ENCODE data around the gene GSS. TPM values are rescaled to one million over a fixed set of nuclear protein-coding genes. Genes with fewer than 3 reads are reported as not detected.

GSS gene
- total and polyA plus RNA-seq, 4 donors: 32.6 to 52.7 (median 47.9) TPM

DNA sequence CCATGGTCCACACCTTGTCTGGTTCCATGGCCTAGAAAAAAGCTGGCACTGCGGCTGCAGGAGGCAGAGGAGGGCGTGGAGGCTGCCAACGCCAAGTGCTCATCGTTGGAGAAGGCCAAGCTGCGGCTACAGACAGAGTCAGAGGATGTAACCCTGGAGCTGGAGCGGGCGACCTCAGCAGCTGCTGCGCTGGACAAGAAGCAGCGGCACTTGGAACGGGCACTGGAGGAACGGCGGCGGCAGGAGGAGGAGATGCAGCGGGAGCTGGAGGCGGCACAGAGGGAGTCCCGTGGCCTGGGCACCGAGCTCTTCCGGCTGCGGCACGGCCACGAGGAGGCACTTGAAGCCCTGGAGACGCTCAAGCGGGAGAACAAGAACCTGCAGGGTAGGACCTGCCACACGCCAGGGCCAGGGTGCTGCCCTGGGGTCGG, 43.4 kb upstream of the GSS start:
- DNase-seq (no peak), ATAC-seq (ENCODE audit: insufficient read depth, low FRiP score) (no peak)
- H3K4me3 ChIP-seq: no peak overlapping the region
- no peaks in the 10 kb centered on the region for H3K9me3 ChIP-seq (ENCODE audit: control insufficient read depth in 4 of 4, insufficient read depth in 3 of 4, low read length in 3 of 4)
- H3K27me3 ChIP-seq (ENCODE audit: control insufficient read depth in 3 of 3, insufficient read depth in 3 of 3, low read length in 2 of 3): no peaks in the 10 kb centered on the region
- peaks cover 0 to 6% (median 0%) of the 10 kb centered on the region in 5 donors for H3K4me1 ChIP-seq (ENCODE audit: control insufficient read depth in 5 of 5, insufficient read depth in 5 of 5, low read length in 5 of 5)
- H3K9ac ChIP-seq (ENCODE audit: insufficient read depth in 1 of 2, low read length in 2 of 2): no peak overlapping the region
- 93 to 94% methylated on average over 25 of the region's 25 CpGs for WGBS, 2 donors
- H3K27ac ChIP-seq (ENCODE audit: low read depth in 1 of 2, low read length in 1 of 2): no peak overlapping the region
- no peak for TF ChIP-seq CTCF (IDR thresholded peaks at IDR 0.05; ENCODE audit: control extremely low read depth, extremely low read depth)
- peaks cover 9 to 87% (median 27%) of the 10 kb centered on the region in 4 donors for H3K36me3 ChIP-seq (ENCODE audit: control insufficient read depth in 4 of 4, insufficient read depth in 4 of 4, low read length in 4 of 4)

DNA sequence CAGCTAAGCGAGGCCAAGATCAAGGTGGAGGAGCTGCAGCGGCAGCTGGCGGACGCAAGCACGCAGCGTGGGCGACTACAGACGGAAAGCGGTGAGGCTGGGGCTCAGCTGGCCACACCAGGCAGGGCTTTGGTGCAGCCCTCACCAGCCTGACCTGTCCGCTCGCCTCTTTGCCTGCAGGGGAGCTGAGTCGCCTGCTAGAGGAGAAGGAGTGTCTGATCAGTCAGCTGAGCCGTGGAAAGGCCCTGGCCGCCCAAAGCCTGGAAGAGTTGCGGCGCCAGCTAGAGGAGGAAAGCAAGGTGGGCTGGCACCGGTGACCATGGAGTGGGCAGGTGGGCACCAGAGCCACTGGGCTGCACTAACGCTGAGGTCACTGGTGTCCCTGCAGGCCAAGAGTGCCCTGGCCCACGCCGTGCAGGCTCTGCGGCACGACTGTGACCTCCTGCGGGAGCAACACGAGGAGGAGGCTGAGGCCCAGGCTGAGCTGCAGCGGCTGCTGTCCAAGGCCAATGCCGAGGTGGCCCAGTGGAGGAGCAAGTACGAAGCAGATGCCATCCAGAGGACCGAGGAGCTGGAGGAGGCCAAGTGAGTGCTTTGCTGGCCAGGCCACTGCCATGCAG, 42.8 kb upstream of the GSS start:
- Histone ChIP-seq H3K27me3 (ENCODE audit: control insufficient read depth in 3 of 3, insufficient read depth in 3 of 3, low read length in 2 of 3) (no peaks in the 10 kb centered on the region), H3K4me3 (no peak overlapping the region), H3K4me1 (ENCODE audit: control insufficient read depth in 5 of 5, insufficient read depth in 5 of 5, low read length in 5 of 5) (peaks cover 0 to 6% (median 0%) of the 10 kb centered on the region in 5 donors), H3K27ac (ENCODE audit: low read depth in 1 of 2, low read length in 1 of 2) (no peak overlapping the region), H3K9ac (ENCODE audit: insufficient read depth in 1 of 2, low read length in 2 of 2) (no peak overlapping the region), H3K9me3 (ENCODE audit: control insufficient read depth in 4 of 4, insufficient read depth in 3 of 4, low read length in 3 of 4) (no peaks in the 10 kb centered on the region), H3K36me3 (ENCODE audit: control insufficient read depth in 4 of 4, insufficient read depth in 4 of 4, low read length in 4 of 4) (peaks cover 6 to 84% (median 28%) of the 10 kb centered on the region in 4 donors)
- WGBS, 2 donors: 94 to 95% methylated on average over 28 of the region's 28 CpGs
- no peak for TF ChIP-seq CTCF (IDR thresholded peaks at IDR 0.05; ENCODE audit: control extremely low read depth, extremely low read depth)
- DNase-seq (no peak), ATAC-seq (ENCODE audit: insufficient read depth, low FRiP score) (no peak)

GRCh38 chr20:34997774-34998173, 42.2 kb upstream of the GSS start:
- Histone ChIP-seq H3K27ac (ENCODE audit: low read depth in 1 of 2, low read length in 1 of 2) (no peak overlapping the region), H3K9ac (ENCODE audit: insufficient read depth in 1 of 2, low read length in 2 of 2) (no peak overlapping the region), H3K9me3 (ENCODE audit: control insufficient read depth in 4 of 4, insufficient read depth in 3 of 4, low read length in 3 of 4) (no peaks in the 10 kb centered on the region), H3K4me3 (no peak overlapping the region), H3K36me3 (ENCODE audit: control insufficient read depth in 4 of 4, insufficient read depth in 4 of 4, low read length in 4 of 4) (peaks cover 5 to 83% (median 25%) of the 10 kb centered on the region in 4 donors), H3K4me1 (ENCODE audit: control insufficient read depth in 5 of 5, insufficient read depth in 5 of 5, low read length in 5 of 5) (peaks cover 0 to 6% (median 0%) of the 10 kb centered on the region in 5 donors), H3K27me3 (ENCODE audit: control insufficient read depth in 3 of 3, insufficient read depth in 3 of 3, low read length in 2 of 3) (no peaks in the 10 kb centered on the region)
- 93 to 98% methylated on average over 2 of the region's 2 CpGs for WGBS, 2 donors
- ATAC-seq (ENCODE audit: insufficient read depth, low FRiP score): no peak
- no peak for TF ChIP-seq CTCF (IDR thresholded peaks at IDR 0.05; ENCODE audit: control extremely low read depth, extremely low read depth)
- DNase-seq: no peak

Data from lung (tissue), 12 donors.